GM12878 (cell line): ENCODE results near the gene NAT10. TPM values are rescaled to one million over a fixed set of nuclear protein-coding genes. Genes with fewer than 3 reads are reported as not detected.

Experiments
- ATAC-seq: fragments of 200-7000 bp; cut with Tn5 transposase; 3 replicates; pipeline ENCODE4 v1.9.1; 2020; ENCODE audit warnings: mild to moderate bottlenecking, moderate library complexity
- BruUV-seq: library from RNA; stranded (reverse); fragments of 400-500 nt; replicated peaks from 2 replicates; lab custom pipeline; 2021; lab: Mats Ljungman, UMichigan
- CTCF ChIA-PET: fragments of 300-600 bp; sonication (Branson Sonifier 250); formaldehyde crosslinking; extraction: SDS; loops from one replicate; lab custom pipeline; 2021; ENCODE audit warnings: inconsistent platforms; lab: Yijun Ruan, JAX
- POLR2A ChIA-PET: fragments of 350-600 bp; formaldehyde crosslinking; extraction: SDS; loops from one replicate; lab custom pipeline; 2021; ENCODE audit warnings: inconsistent platforms; lab: Charles Lee
- RAD21 ChIA-PET: fragments of 300-600 bp; sonication (Branson Sonifier 250); formaldehyde crosslinking; loops from one replicate; lab custom pipeline; 2023; ENCODE audit warnings: antibody characterized with exemption; ENCODE audit not compliant: unreplicated experiment; lab: Charles Lee
- SMC1A ChIA-PET: fragments of 300-600 bp; sonication (Branson Sonifier 250); formaldehyde crosslinking; loops from one replicate; lab custom pipeline; 2023; ENCODE audit not compliant: unreplicated experiment, uncharacterized antibody; lab: Charles Lee
- DNase-seq: peaks from one replicate; pipeline ENCODE4 v3.0.0-alpha.2; 2011; ENCODE audit warnings: low read depth, low spot score
- FAIRE-seq: peaks from 3 replicates; lab custom pipeline; 2011; peaks lifted over from hg19 to GRCh38; lab: Jason Lieb, UNC
- H2AFZ ChIP-seq: 2 replicates; pipeline ENCODE4 v1.6.0; 2011; ENCODE audit warnings: low read depth, low read length, control low read depth; ENCODE audit not compliant: control insufficient read depth
- H3K27ac ChIP-seq: 2 replicates; pipeline ENCODE4 v1.5.1; 2011; ENCODE audit warnings: control low read depth; ENCODE audit not compliant: control insufficient read depth, insufficient read depth
- H3K27me3 ChIP-seq, 2 experiments: replicated peaks in 1 of 2; 2 replicates each; pipeline versions ENCODE4 v1.6.0 to v1.6.1; 2011; ENCODE audit warnings: low read length in 1 of 2; ENCODE audit not compliant: control insufficient read depth in 2 of 2, insufficient read depth in 2 of 2
- H3K36me3 ChIP-seq, 2 experiments: 2 replicates each; pipeline ENCODE4 v1.5.1; 2011; ENCODE audit warnings: low read length in 1 of 2; ENCODE audit not compliant: control insufficient read depth in 2 of 2, insufficient read depth in 2 of 2
- H3K4me1 ChIP-seq: 2 replicates; pipeline ENCODE4 v1.6.1; 2011; ENCODE audit warnings: mild to moderate bottlenecking, low read length, moderate library complexity, mixed read lengths; ENCODE audit not compliant: control insufficient read depth, insufficient read depth
- H3K4me2 ChIP-seq: 2 replicates; pipeline ENCODE4 v1.6.0; 2011; ENCODE audit warnings: control low read depth; ENCODE audit not compliant: control insufficient read depth, insufficient read depth
- H3K4me3 ChIP-seq: fragments of 200-600 bp; sonication (generic); 2 replicates; pipeline ENCODE4 v1.5.1; 2016
- H3K79me2 ChIP-seq: 2 replicates; pipeline ENCODE4 v1.6.0; 2011; ENCODE audit warnings: low read length; ENCODE audit not compliant: control insufficient read depth, insufficient read depth
- H3K9ac ChIP-seq: 2 replicates; pipeline ENCODE4 v1.8.0; 2011; ENCODE audit warnings: low read length, control low read depth, mixed read lengths; ENCODE audit not compliant: control insufficient read depth, insufficient read depth
- H3K9me3 ChIP-seq: replicated peaks from 3 replicates; pipeline ENCODE4 v1.5.1; 2011; ENCODE audit warnings: mild to moderate bottlenecking, low read length; ENCODE audit not compliant: control insufficient read depth, insufficient read depth
- H4K20me1 ChIP-seq: 2 replicates; pipeline ENCODE4 v1.6.0; 2011; ENCODE audit not compliant: control insufficient read depth, insufficient read depth
- BHLHE40 ChIP-seq, 2 experiments: fragments of 450-650 bp in 1 of 2; IDR thresholded peaks; 2 replicates each; pipeline ENCODE4 v1.6.1; 2011 to 2017; ENCODE audit warnings: low read depth in 2 of 2, borderline replicate concordance in 1 of 2, improper control_type of control experiment in 1 of 2, low read length in 1 of 2, mild to moderate bottlenecking in 1 of 2
- CREB1 ChIP-seq: IDR thresholded peaks from 2 replicates; pipeline ENCODE4 v1.6.1; 2012; ENCODE audit warnings: low read depth, mild to moderate bottlenecking, inconsistent platforms
- EGR1 ChIP-seq, 2 experiments: IDR thresholded peaks; 1 replicate in 1 of 2; 2 replicates in 1 of 2; pipeline ENCODE4 v1.6.1; 2011 to 2012; ENCODE audit warnings: low read depth in 2 of 2, low read length in 2 of 2, borderline replicate concordance in 1 of 2, mild to moderate bottlenecking in 1 of 2, moderate library complexity in 1 of 2
- EP300 ChIP-seq, 2 experiments: fragments of 150-350 bp in 1 of 2; IDR thresholded peaks; 2 replicates each; pipeline ENCODE4 v1.6.1; 2011 to 2012; ENCODE audit warnings: low read depth in 2 of 2, low read length in 2 of 2, borderline replicate concordance in 1 of 2, improper control_type of control experiment in 1 of 2, inconsistent platforms in 1 of 2; ENCODE audit not compliant: control insufficient read depth in 1 of 2
- JUNB ChIP-seq: IDR thresholded peaks from 2 replicates; pipeline ENCODE4 v1.6.1; 2016; ENCODE audit warnings: antibody characterized with exemption, mild to moderate bottlenecking
- MTA2 ChIP-seq: fragments of 450-650 bp; IDR thresholded peaks from 2 replicates; pipeline ENCODE4 v1.6.1; 2016; ENCODE audit warnings: low read depth, mild to moderate bottlenecking, moderate library complexity
- NRF1 ChIP-seq: conservative IDR thresholded peaks from 2 replicates; pipeline ENCODE4 v1.6.1; 2011; ENCODE audit warnings: mild to moderate bottlenecking, low read depth, low read length, improper control_type of control experiment
- POLR2AphosphoS5 ChIP-seq: IDR thresholded peaks from 2 replicates; pipeline ENCODE4 v1.6.1; 2011; ENCODE audit warnings: mild to moderate bottlenecking, low read length, inconsistent platforms
- RBBP5 ChIP-seq: fragments of 200-600 bp; sonication (generic); conservative IDR thresholded peaks from 2 replicates; pipeline ENCODE4 v1.6.1; 2016
- TCF12 ChIP-seq: IDR thresholded peaks from 2 replicates; pipeline ENCODE4 v1.6.1; 2011; ENCODE audit warnings: low read depth, mild to moderate bottlenecking, low read length
- TCF3 ChIP-seq: IDR thresholded peaks from 2 replicates; pipeline ENCODE4 v1.6.1; 2012; ENCODE audit warnings: low read depth, mild to moderate bottlenecking, low read length, borderline replicate concordance; ENCODE audit not compliant: insufficient read depth
- YBX1 ChIP-seq: fragments of 450-650 bp; IDR thresholded peaks from 2 replicates; pipeline ENCODE4 v1.6.1; 2016; ENCODE audit warnings: antibody characterized with exemption
- ZBTB11 ChIP-seq: fragments of 450-650 bp; formaldehyde crosslinking; IDR thresholded peaks from 2 replicates; pipeline ENCODE4 v1.5.0; 2022; ENCODE audit warnings: mild to moderate bottlenecking, missing genetic modification characterization
- WGBS: methylation state at CpG from one replicate; pipeline ENCODE4 v1.1.6; 2016; ENCODE audit warnings: low lambda C conversion rate; ENCODE audit not compliant: insufficient replicate concordance, insufficient coverage; ENCODE audit errors: missing lambda C conversion rate; 5-methylcytosine and 5-hydroxymethylcytosine counted together
- in situ Hi-C: fragments of 300-500 bp; cut with MboI; formaldehyde crosslinking; loops from 9 replicates; pipeline ENCODE4 v1.14.3; 2018; ENCODE audit warnings: mixed read lengths
- intact Hi-C: fragments of 100-400 bp; cut with micrococcal nuclease; formaldehyde crosslinking; loops from one replicate; pipeline ENCODE4 v1.14.2; 2022; ENCODE audit not compliant: unreplicated experiment
- polyA plus RNA-seq, 11 experiments: library from polyadenylated mRNA; depleted of rRNA in 4 of 11; unstranded in 6 of 11; stranded (reverse) in 5 of 11; fragments of >200 nt; fragmentation: Nextera tagmentation in 4 of 11; fragmentation: Illumina TruSeq in 1 of 11; extraction: Ambion mirVana in 4 of 11; extraction: Trizol in 1 of 11; gene quantifications; 1 replicate in 1 of 11; 2 replicates in 10 of 11; pipeline versions ENCODE4 v1.2.1 to v1.2.3, GENCODE V29; 2011 to 2016; ENCODE audit warnings: inconsistent platforms in 2 of 11, missing spikeins in 2 of 11, low read depth in 1 of 11
- total RNA-seq, 4 experiments: library from RNA; depleted of rRNA in 3 of 4; stranded (reverse); fragments of >200 nt in 3 of 4; fragmentation: Illumina TruSeq in 1 of 4; extraction: Trizol in 1 of 4; gene quantifications; 2 replicates each; pipeline versions ENCODE4 v1.2.1 to v1.2.3, GENCODE V29; 2013 to 2021
- TF ChIP-seq, protein P1 (sequence below): IDR thresholded peaks from 2 replicates; pipeline ENCODE4 v1.6.1; 2012; ENCODE audit warnings: low read depth, low read length, improper control_type of control experiment

The NAT10 gene
- total and polyA plus RNA-seq, 10 of the 15 experiments (the other 5 are each of a cell fraction or from before 2014, with no cell fraction given): 45.1 to 95.5 (median 72.8) TPM

DNA sequence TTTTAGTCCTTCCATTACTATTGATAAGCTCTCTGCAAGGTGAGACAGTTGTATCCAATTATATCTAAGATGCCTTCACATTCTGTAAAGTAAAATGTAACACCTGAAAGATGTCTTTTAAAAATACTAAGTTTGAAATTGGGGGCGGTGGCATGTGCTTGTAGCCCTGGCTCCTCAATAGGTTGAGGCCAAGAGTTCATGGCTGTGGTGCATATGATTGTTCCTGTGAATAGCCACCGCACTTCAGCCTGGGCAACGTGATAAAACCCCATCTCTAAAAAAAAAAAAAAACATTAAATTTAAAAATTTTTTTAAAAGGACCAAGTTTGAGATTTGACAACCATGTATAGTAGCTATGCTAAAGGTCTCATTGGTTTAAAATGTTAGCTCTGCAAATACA lies 33.4 kb upstream of the NAT10 start:
- no TSS peak for BruUV-seq
- no peaks in the 10 kb centered on the region for H4K20me1 ChIP-seq
- RAD21 ChIA-PET: interaction anchor here (1.4 kb wide), 1 partner anchor 102 kb away, joined by 3 read pairs; no protein-coding TSS in a partner anchor
- H3K9me3 ChIP-seq: no peaks in the 10 kb centered on the region
- intact Hi-C loops: no loop called here
- CTCF ChIA-PET: interaction anchor here (0.7 to 1.3 kb wide), 4 partner anchors 14 to 113 kb away, joined by 3 to 4 read pairs (median 4); no protein-coding TSS in a partner anchor
- FAIRE-seq: no peak
- TF ChIP-seq POLR2AphosphoS5: no peak
- TF ChIP-seq MTA2: no peak
- TF ChIP-seq CREB1: no peak
- no peak for TF ChIP-seq ZBTB11 (CRISPR knock-in tag)
- no peak for TF ChIP-seq NRF1
- no peak for TF ChIP-seq EP300 (IDR thresholded peaks at IDR 0.05; ENCODE audit: borderline replicate concordance in 1 of 2, control insufficient read depth in 1 of 2, low read depth in 2 of 2, low read length in 2 of 2)
- TF ChIP-seq EGR1 (IDR thresholded peaks at IDR 0.05; ENCODE audit: borderline replicate concordance in 1 of 2, low read depth in 2 of 2, low read length in 2 of 2): no peak
- TF ChIP-seq JUNB: no peak
- no peak for TF ChIP-seq TCF12
- no peak for TF ChIP-seq YBX1
- no peak for TF ChIP-seq BHLHE40 (IDR thresholded peaks at IDR 0.05; ENCODE audit: borderline replicate concordance in 1 of 2, low read depth in 2 of 2, low read length in 1 of 2)
- TF ChIP-seq RBBP5: no peak
- TF ChIP-seq TCF3: no peak
- TF ChIP-seq, protein P1, sequence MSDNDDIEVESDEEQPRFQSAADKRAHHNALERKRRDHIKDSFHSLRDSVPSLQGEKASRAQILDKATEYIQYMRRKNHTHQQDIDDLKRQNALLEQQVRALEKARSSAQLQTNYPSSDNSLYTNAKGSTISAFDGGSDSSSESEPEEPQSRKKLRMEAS: no peak
- TF ChIP-seq, all 136 proteins: peak for 0
- in situ Hi-C loops: no loop called here
- no peak overlapping the region for H3K9ac ChIP-seq
- H3K4me1 ChIP-seq: peaks cover 10% of the 10 kb centered on the region
- peaks cover 49% of the 10 kb centered on the region for H3K79me2 ChIP-seq
- SMC1A ChIA-PET: interaction anchor here (0.6 to 2.9 kb wide), 7 partner anchors 10 to 75 kb away, joined by 3 to 8 read pairs (median 3); no protein-coding TSS in a partner anchor
- no peak overlapping the region for H3K27ac ChIP-seq
- H3K27me3 ChIP-seq: no peaks in the 10 kb centered on the region
- H3K4me2 ChIP-seq: no peak overlapping the region
- POLR2A ChIA-PET: interaction anchor here (0.6 to 1.3 kb wide), 2 partner anchors 8 to 891 kb away, joined by 3 read pairs; no protein-coding TSS in a partner anchor
- 81% methylated on average over 3 of the region's 3 CpGs for WGBS
- H3K36me3 ChIP-seq: peaks cover 12 to 19% of the 10 kb centered on the region in 2 experiments; a peak in 3 of 4 replicates
- H3K4me3 ChIP-seq: no peak overlapping the region
- ATAC-seq (no peak), DNase-seq (no peak)
- no peak overlapping the region for H2AFZ ChIP-seq
